ENCODE measurements around the gene SPACA4. TPM values are rescaled to one million over a fixed set of nuclear protein-coding genes. Genes with fewer than 3 reads are reported as not detected.

The SPACA4 gene
- total RNA-seq, 2 experiments from 2014 or later = not detected

DNA sequence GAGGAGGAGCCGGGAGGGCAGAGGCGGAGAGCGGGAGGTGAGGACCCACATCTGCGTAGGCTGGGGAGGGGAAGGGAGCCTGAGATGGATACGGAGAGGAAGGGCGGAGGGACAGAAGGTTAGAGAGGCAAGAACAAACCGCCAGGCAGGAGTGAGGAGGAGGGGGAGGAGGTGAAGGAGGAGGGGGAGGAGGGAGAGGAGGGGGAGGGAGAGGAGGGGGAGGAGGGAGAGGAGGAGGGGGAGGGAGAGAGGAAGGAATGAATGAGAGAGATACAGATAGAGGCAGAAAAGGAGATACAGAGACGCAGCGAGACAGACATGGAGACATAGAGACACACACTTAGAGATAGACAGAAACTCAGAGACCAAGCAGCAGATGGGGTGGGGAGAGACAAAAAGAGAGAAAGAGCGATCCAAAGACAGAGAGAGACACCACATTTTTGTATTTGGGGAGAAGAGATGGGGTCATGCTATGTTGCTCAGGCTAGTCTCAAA lies 40.2 kb downstream of the SPACA4 start:
- Mint-ChIP-seq H3K27me3 (no peaks in the 10 kb centered on the region), H3K27ac (peak overlapping the region; percentile 19), H3K36me3 (no peaks in the 10 kb centered on the region), H3K9me3 (no peaks in the 10 kb centered on the region), H3K4me1 (ENCODE audit: low read depth) (peaks cover 37% of the 10 kb centered on the region), H3K4me3 (peak overlapping the region; percentile 58)
- ChIA-PET CTCF (interaction anchor here (1.3 to 2.8 kb wide), 8 partner anchors 13 to 196 kb away, joined by 3 to 12 read pairs (median 8); partner anchors contain the start of gene RPL18), POLR2A (interaction anchor here (1.3 to 1.4 kb wide), 2 partner anchors 13 to 23 kb away, joined by 5 read pairs; no protein-coding TSS in a partner anchor)
- no peak for DNase-seq
- intact Hi-C loops (cut with micrococcal nuclease) = loop anchor here (1.0 to 5.0 kb wide), 7 partner anchors 9 to 439 kb away; partner anchors contain the start of genes DBP, HSD17B14 and SNRNP70

DNA sequence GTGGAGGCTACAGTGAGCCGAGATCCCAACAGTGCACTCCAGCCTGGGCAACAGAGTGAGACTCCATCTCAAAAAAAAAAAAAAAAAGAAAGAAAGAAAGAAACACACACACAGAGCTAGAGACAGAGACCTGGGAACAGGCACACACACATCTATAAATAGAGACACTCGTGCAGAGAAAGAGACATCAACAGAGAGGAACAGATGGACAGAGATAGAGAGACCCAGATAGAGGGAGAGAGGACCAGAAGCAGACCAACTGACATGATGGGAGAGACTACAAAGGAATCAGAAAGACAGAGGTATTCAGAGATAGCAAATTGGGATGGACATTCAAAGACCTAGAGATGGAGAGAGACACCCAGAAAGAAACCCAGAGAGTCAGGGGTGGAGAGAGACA lies 41.6 kb downstream of the SPACA4 start:
- Mint-ChIP-seq H3K9me3 (no peaks in the 10 kb centered on the region), H3K4me1 (ENCODE audit: low read depth) (peaks cover 39% of the 10 kb centered on the region), H3K4me3 (no peak overlapping the region), H3K27me3 (no peaks in the 10 kb centered on the region), H3K27ac (no peak overlapping the region), H3K36me3 (no peaks in the 10 kb centered on the region)
- ChIA-PET POLR2A (no interaction called here), CTCF (no interaction called here)
- DNase-seq = no peak
- intact Hi-C loops (cut with micrococcal nuclease) = loop anchor here (5.0 kb wide), 2 partner anchors 89 to 149 kb away; no protein-coding TSS in a partner anchor

DNA sequence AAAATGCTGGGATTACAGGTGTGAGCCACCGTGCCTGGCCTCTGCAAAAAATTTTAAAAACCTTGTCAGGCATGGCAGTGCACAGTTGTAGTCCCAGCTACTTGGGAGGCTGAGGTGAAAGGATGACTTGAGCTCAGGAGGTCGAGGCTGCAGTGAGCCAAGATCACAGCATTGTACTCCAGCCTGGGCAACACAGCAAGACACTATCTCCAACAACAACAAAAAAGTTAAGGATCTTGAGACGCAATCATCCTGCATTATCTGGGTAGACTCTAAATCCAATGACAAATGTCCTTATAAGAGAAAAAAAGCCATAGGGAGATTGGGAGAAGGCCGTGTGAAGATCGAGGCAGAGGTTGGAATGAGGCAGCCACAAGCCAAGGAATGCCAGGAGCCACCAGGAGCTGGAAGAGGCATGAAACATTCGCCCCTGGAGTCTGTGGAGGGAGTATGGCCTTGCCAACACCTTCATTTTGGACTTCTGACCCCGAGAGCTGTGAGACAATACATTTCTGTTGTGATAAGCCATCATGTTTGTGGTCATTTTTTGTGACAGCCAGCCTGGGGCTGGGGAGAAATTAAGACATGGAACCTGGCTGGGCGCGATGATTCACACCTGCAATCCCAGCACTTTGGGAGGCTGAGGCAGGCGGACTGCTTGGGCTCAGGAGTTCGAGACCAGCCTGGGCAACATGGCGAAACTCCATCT lies 44.6 kb downstream of the SPACA4 start:
- DNase-seq = no peak
- H3K36me3 Mint-ChIP-seq = no peaks in the 10 kb centered on the region
- no peaks in the 10 kb centered on the region for H3K9me3 Mint-ChIP-seq
- CTCF ChIA-PET = no interaction called here
- POLR2A ChIA-PET = no interaction called here
- intact Hi-C loops (cut with micrococcal nuclease) = no loop called here
- no peaks in the 10 kb centered on the region for H3K27me3 Mint-ChIP-seq
- peaks cover 24% of the 10 kb centered on the region for H3K4me1 Mint-ChIP-seq (ENCODE audit: low read depth)
- H3K4me3 Mint-ChIP-seq = no peak overlapping the region
- no peak overlapping the region for H3K27ac Mint-ChIP-seq

DNA sequence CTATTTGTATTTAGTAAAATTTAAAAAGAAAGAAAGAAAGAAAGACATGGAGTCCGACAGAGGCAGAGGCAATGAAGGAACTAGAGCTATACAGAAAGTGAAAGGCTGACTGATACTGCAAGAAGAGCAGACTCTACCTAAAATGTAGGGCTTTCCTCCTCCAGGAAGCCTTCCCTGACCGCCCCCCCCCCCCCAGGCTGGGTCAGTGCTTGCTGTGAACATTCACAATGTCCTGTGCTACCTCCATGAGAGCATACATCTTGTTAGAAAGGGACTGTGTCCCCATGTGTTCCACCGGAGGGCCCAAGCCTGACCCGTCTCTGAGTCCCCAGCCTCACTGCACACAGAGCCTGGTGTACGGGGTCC lies 45.1 kb downstream of the SPACA4 start:
- no peak for DNase-seq
- Mint-ChIP-seq H3K36me3 (no peaks in the 10 kb centered on the region), H3K9me3 (no peaks in the 10 kb centered on the region), H3K4me3 (no peak overlapping the region), H3K27ac (no peak overlapping the region), H3K4me1 (ENCODE audit: low read depth) (peaks cover 24% of the 10 kb centered on the region), H3K27me3 (no peaks in the 10 kb centered on the region)
- intact Hi-C loops (cut with micrococcal nuclease) = no loop called here
- ChIA-PET POLR2A (no interaction called here), CTCF (no interaction called here)

DNA sequence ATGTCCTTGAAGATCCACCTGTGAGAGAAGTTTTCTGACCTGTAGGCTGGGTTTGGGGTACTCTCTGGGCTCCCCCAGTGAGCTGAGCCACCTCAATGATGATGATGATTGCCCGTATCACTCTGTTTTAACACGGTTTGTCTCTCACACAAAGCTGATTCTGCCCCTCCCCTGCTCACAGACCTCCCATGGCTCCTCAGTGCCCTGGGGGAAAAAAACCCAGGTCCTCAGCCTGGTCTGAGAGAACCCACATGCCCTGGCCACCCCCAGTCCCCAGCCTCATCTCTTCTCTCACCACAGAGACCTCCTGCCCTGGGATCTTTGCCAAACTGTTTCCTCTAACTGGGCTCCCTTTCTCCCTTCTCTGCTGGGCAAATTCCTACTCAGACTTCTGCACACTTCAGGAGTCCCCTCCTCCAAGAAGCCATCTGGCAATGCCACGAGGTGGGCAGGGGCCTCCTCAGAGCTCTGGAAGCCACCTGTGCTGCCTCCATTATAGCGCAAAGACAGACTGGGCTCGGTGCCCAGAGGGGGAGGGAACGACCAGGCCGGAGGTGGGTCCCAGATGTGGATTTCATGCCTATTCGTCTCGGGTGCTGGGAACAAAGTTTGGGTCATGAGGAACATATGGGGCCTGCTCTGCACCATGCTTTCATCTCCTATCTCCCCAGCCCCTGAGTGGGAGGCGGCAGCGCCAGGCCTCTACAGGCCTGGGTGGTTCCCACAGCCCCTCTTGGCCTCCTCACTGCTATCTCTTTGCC lies 47.9 kb downstream of the SPACA4 start:
- no peaks in the 10 kb centered on the region for H3K9me3 Mint-ChIP-seq
- POLR2A ChIA-PET = interaction anchor here (0.7 kb wide), 1 partner anchor 11 kb away, joined by 3 read pairs; no protein-coding TSS in a partner anchor
- H3K4me3 Mint-ChIP-seq = no peak overlapping the region
- no peaks in the 10 kb centered on the region for H3K27me3 Mint-ChIP-seq
- intact Hi-C loops (cut with micrococcal nuclease) = no loop called here
- no peak overlapping the region for H3K27ac Mint-ChIP-seq
- CTCF ChIA-PET = no interaction called here
- DNase-seq = no peak
- H3K4me1 Mint-ChIP-seq (ENCODE audit: low read depth) = peaks cover 11% of the 10 kb centered on the region
- no peaks in the 10 kb centered on the region for H3K36me3 Mint-ChIP-seq

DNA sequence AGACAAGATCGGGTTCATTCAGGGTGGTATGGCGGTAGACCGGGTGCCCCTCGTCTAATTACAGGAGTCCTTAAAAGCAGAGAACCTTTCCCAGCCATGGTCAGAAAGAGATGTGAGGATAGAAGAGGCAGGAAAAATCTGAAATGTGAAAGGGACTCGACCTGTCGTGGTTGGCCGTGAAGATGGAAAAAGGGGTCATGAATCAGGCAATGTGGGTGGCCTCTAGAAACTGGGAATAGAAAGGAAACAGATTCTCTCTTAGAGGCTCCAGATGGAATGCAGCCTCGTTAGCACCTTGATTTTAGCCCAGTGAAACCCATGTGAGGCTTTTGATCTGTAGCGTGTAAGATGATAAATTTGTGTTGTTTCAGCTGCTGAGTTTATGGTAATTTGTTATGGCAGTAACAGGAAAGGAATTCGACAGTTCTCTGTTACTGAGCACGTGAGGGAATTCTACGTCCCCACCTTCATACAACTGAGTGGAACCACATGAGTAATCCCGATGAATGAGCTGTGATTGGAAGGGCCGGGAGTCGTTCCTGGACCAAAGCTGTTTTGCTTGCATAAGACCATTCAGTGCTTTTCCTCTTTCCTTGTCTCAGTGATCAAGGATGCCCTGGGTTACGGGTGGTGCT lies 50.4 kb downstream of the SPACA4 start:
- DNase-seq = no peak
- ChIA-PET CTCF (interaction anchor here (1.3 kb wide), 1 partner anchor 11 kb away, joined by 4 read pairs; the partner anchor contains the start of gene CA11), POLR2A (no interaction called here)
- intact Hi-C loops (cut with micrococcal nuclease) = no loop called here
- Mint-ChIP-seq H3K9me3 (no peaks in the 10 kb centered on the region), H3K27me3 (no peaks in the 10 kb centered on the region), H3K36me3 (no peaks in the 10 kb centered on the region), H3K27ac (no peak overlapping the region), H3K4me3 (no peak overlapping the region), H3K4me1 (ENCODE audit: low read depth) (peaks cover 11% of the 10 kb centered on the region)

Other genes with a start within 250 kb of the SPACA4 start
- gene TMEM143, start 242.8 kb upstream of the SPACA4 start, total RNA-seq = 10 to 100 TPM; 17.1 to 17.9 TPM
- gene SYNGR4, start 242.4 kb upstream of the SPACA4 start, total RNA-seq = under 1 TPM in 1 of 2 experiments, not detected in 1; 0.21 TPM
- 10 to 100 TPM; 82.9 to 88.1 TPM for gene KDELR1, start 215.2 kb upstream of the SPACA4 start, total RNA-seq
- gene GRIN2D, start 213.1 kb upstream of the SPACA4 start, total RNA-seq = under 1 TPM; 0.07 TPM
- gene GRWD1, start 160.8 kb upstream of the SPACA4 start, total RNA-seq = 10 to 100 TPM; 38.8 to 45.3 TPM
- gene KCNJ14, start 151.2 kb upstream of the SPACA4 start, total RNA-seq = 1 to 10 TPM; 1.2 TPM
- gene CYTH2, start 137.4 kb upstream of the SPACA4 start, total RNA-seq = 10 to 100 TPM; 31.5 to 33.6 TPM
- gene LMTK3, start 94.9 kb upstream of the SPACA4 start, total RNA-seq = 1 to 10 TPM; 3.6 to 3.8 TPM
- not detected for gene SULT2B1, start 54.6 kb upstream of the SPACA4 start, total RNA-seq
- 1 to 10 TPM; 2.2 to 2.4 TPM for gene FAM83E, start 8.3 kb downstream of the SPACA4 start, total RNA-seq
- gene RPL18, start 12.4 kb downstream of the SPACA4 start, total RNA-seq = 1,000 to 10,000 TPM; 2,095 to 2,140 TPM
- gene SPHK2, start 12.8 kb downstream of the SPACA4 start, total RNA-seq = 10 to 100 TPM; 24.1 to 24.6 TPM
- 10 to 100 TPM in 1 of 2 experiments, 1 to 10 TPM in 1; 8.3 to 10.4 TPM for gene DBP, start 30.6 kb downstream of the SPACA4 start, total RNA-seq
- gene CA11, start 39.4 kb downstream of the SPACA4 start, total RNA-seq = 10 to 100 TPM; 12.7 to 15.9 TPM
- gene NTN5, start 66.3 kb downstream of the SPACA4 start, total RNA-seq = under 1 TPM; 0.70 to 0.74 TPM
- not detected for gene FUT2, start 89.2 kb downstream of the SPACA4 start, total RNA-seq
- under 1 TPM; 0.76 to 0.85 TPM for gene MAMSTR, start 113.0 kb downstream of the SPACA4 start, total RNA-seq
- under 1 TPM; 0.19 TPM for gene RASIP1, start 133.9 kb downstream of the SPACA4 start, total RNA-seq
- not detected for gene IZUMO1, start 140.2 kb downstream of the SPACA4 start, total RNA-seq
- under 1 TPM; 0.36 to 0.40 TPM for gene FUT1, start 145.9 kb downstream of the SPACA4 start, total RNA-seq
- gene FGF21, start 148.8 kb downstream of the SPACA4 start, total RNA-seq = not detected
- gene BCAT2, start 204.3 kb downstream of the SPACA4 start, total RNA-seq = 10 to 100 TPM; 59.8 to 61.5 TPM
- under 1 TPM in 1 of 2 experiments, not detected in 1; 0.31 TPM for gene HSD17B14, start 229.7 kb downstream of the SPACA4 start, total RNA-seq

All from activated CD4-positive, alpha-beta memory T cell treated with anti-CD3 and anti-CD28 coated beads for 36 hours (primary cell).